H1 (cell line): Measurements from ENCODE around the gene TNIK. TPM values are rescaled to one million over a fixed set of nuclear protein-coding genes. Genes with fewer than 3 reads are reported as not detected.

Source experiments
- CTCF ChIA-PET: fragments of 300-600 bp; sonication (Branson Sonifier 250); formaldehyde crosslinking; loops from one replicate; lab custom pipeline; 2021; ENCODE audit not compliant: partially characterized antibody; lab: Charles Lee
- POLR2A ChIA-PET: fragments of 300-600 bp; sonication (Branson Sonifier 250); formaldehyde crosslinking; loops from one replicate; lab custom pipeline; 2021; ENCODE audit warnings: inconsistent platforms; ENCODE audit not compliant: partially characterized antibody; lab: Charles Lee
- DNase-seq, 2 experiments: peaks; one replicate each; pipeline versions ENCODE4 v3.0.0 to v3.0.0-alpha.2; 2010 to 2022; ENCODE audit warnings: low spot score in 2 of 2, low read depth in 1 of 2, mixed read lengths in 1 of 2
- FAIRE-seq: peaks from 2 replicates; lab custom pipeline; 2011; peaks lifted over from hg19 to GRCh38; lab: Jason Lieb, UNC
- H2AFZ ChIP-seq: 2 replicates; pipeline ENCODE4 v1.8.1; 2012; ENCODE audit warnings: low read length, inconsistent platforms
- H2AK5ac ChIP-seq: 2 replicates; pipeline ENCODE4 v1.6.1; 2013; ENCODE audit warnings: low read depth, low read length
- H2BK120ac ChIP-seq: replicated peaks from 2 replicates; pipeline ENCODE3; 2013; ENCODE audit warnings: low read depth, low read length, inconsistent platforms
- H2BK12ac ChIP-seq: 2 replicates; pipeline ENCODE4 v1.6.1; 2013; ENCODE audit warnings: low read depth, low read length
- H2BK15ac ChIP-seq: 2 replicates; pipeline ENCODE4 v1.6.1; 2013; ENCODE audit warnings: low read length
- H2BK20ac ChIP-seq: 2 replicates; pipeline ENCODE4 v1.6.1; 2013; ENCODE audit warnings: low read length
- H2BK5ac ChIP-seq: 2 replicates; pipeline ENCODE4 v1.6.1; 2013; ENCODE audit warnings: low read depth, low read length
- H3K14ac ChIP-seq: 2 replicates; pipeline ENCODE4 v1.6.1; 2013; ENCODE audit warnings: inconsistent platforms; ENCODE audit not compliant: insufficient read length
- H3K18ac ChIP-seq: 2 replicates; pipeline ENCODE4 v1.6.1; 2013; ENCODE audit warnings: low read length; ENCODE audit errors: extremely low read depth
- H3K23ac ChIP-seq: 2 replicates; pipeline ENCODE4 v1.6.1; 2013; ENCODE audit warnings: inconsistent platforms; ENCODE audit not compliant: insufficient read length
- H3K23me2 ChIP-seq: 2 replicates; pipeline ENCODE4 v1.6.1; 2013; ENCODE audit warnings: low read depth, low read length
- H3K27ac ChIP-seq: 2 replicates; pipeline ENCODE4 v1.6.1; 2011; ENCODE audit warnings: low read depth, low read length, inconsistent platforms
- H3K27me3 ChIP-seq, 4 experiments: replicated peaks in 1 of 4; 1 replicate in 1 of 4; 2 replicates in 3 of 4; pipeline versions ENCODE4 v1.6.1 to v1.8.1; 2011 to 2013; ENCODE audit warnings: low read length in 3 of 4, mild to moderate bottlenecking in 3 of 4, inconsistent platforms in 2 of 4, mixed read lengths in 2 of 4, moderate library complexity in 1 of 4; ENCODE audit not compliant: control insufficient read depth in 3 of 4, insufficient read depth in 3 of 4; ENCODE audit errors: extremely low read depth in 1 of 4
- H3K36me3 ChIP-seq, 4 experiments: 2 replicates each; pipeline versions ENCODE4 v1.6.1 to v1.8.1; 2011 to 2013; ENCODE audit warnings: mild to moderate bottlenecking in 4 of 4, low read length in 3 of 4, moderate library complexity in 2 of 4, control low read depth in 1 of 4, inconsistent platforms in 1 of 4; ENCODE audit not compliant: insufficient read depth in 4 of 4, control insufficient read depth in 2 of 4
- H3K4ac ChIP-seq: replicated peaks from 2 replicates; pipeline ENCODE3; 2013; ENCODE audit warnings: low read length, low read depth, mixed read lengths, inconsistent platforms; ENCODE audit not compliant: insufficient read length
- H3K4me1 ChIP-seq, 4 experiments: replicated peaks in 1 of 4; 1 replicate in 1 of 4; 2 replicates in 3 of 4; pipeline versions ENCODE4 v1.6.1 to v1.8.1; 2011 to 2013; ENCODE audit warnings: low read length in 3 of 4, inconsistent platforms in 2 of 4, mixed read lengths in 1 of 4; ENCODE audit not compliant: insufficient read depth in 4 of 4, control insufficient read depth in 3 of 4
- H3K4me2 ChIP-seq, 2 experiments: 2 replicates each; pipeline versions ENCODE4 v1.6.1 to v1.8.1; 2011 to 2013; ENCODE audit warnings: low read depth in 2 of 2, low read length in 2 of 2, control low read depth in 1 of 2, inconsistent platforms in 1 of 2, mild to moderate bottlenecking in 1 of 2; ENCODE audit not compliant: insufficient read depth in 1 of 2
- H3K4me3 ChIP-seq, 4 experiments: fragments of 200-600, 300-600 bp in 1 of 4; sonication (generic), shearing (Covaris generic), sonication (Bioruptor Twin) in 1 of 4; 2 replicates each; pipeline versions ENCODE4 v1.5.1 to v1.8.1; 2011 to 2016; ENCODE audit warnings: low read length in 4 of 4, low read depth in 3 of 4, control low read depth in 2 of 4, inconsistent platforms in 2 of 4, mild to moderate bottlenecking in 2 of 4, mixed read lengths in 1 of 4, moderate library complexity in 1 of 4; ENCODE audit not compliant: insufficient read depth in 2 of 4; ENCODE audit errors: extremely low read depth in 1 of 4
- H3K56ac ChIP-seq: replicated peaks from 2 replicates; pipeline ENCODE3; 2013; ENCODE audit warnings: low read depth, mild to moderate bottlenecking, mixed read lengths, low read length, inconsistent platforms; ENCODE audit not compliant: insufficient read length
- H3K79me1 ChIP-seq: 2 replicates; pipeline ENCODE4 v1.6.1; 2013; ENCODE audit warnings: low read depth, low read length, control low read depth
- H3K79me2 ChIP-seq, 2 experiments: 2 replicates each; pipeline versions ENCODE4 v1.6.1 to v1.8.1; 2012 to 2013; ENCODE audit warnings: low read length in 2 of 2, mild to moderate bottlenecking in 2 of 2, inconsistent platforms in 1 of 2; ENCODE audit not compliant: insufficient read depth in 2 of 2, control insufficient read depth in 1 of 2
- H3K9ac ChIP-seq, 4 experiments: replicated peaks in 1 of 4; 1 replicate in 1 of 4; 2 replicates in 3 of 4; pipeline versions ENCODE4 v1.6.1 to v1.8.1; 2011 to 2013; ENCODE audit warnings: low read depth in 3 of 4, low read length in 3 of 4, control low read depth in 2 of 4, mild to moderate bottlenecking in 2 of 4, moderate library complexity in 2 of 4, inconsistent platforms in 1 of 4; ENCODE audit errors: extremely low read depth in 1 of 4
- H3K9me3 ChIP-seq, 2 experiments: 2 replicates each; pipeline versions ENCODE4 v1.6.1 to v1.8.1; 2012 to 2013; ENCODE audit warnings: mild to moderate bottlenecking in 2 of 2, moderate library complexity in 2 of 2, control low read depth in 1 of 2, inconsistent platforms in 1 of 2, low read depth in 1 of 2, low read length in 1 of 2, mixed read lengths in 1 of 2; ENCODE audit not compliant: insufficient read depth in 2 of 2
- H4K20me1 ChIP-seq, 2 experiments: replicated peaks in 1 of 2; 2 replicates each; pipeline versions ENCODE3 to v1.8.1; 2011 to 2013; ENCODE audit warnings: inconsistent platforms in 2 of 2, low read length in 2 of 2, mild to moderate bottlenecking in 1 of 2; ENCODE audit not compliant: insufficient read depth in 2 of 2, control insufficient read depth in 1 of 2
- H4K5ac ChIP-seq: 2 replicates; pipeline ENCODE4 v1.6.1; 2013; ENCODE audit warnings: low read length, low read depth, mixed read lengths, inconsistent platforms; ENCODE audit not compliant: insufficient read length
- H4K8ac ChIP-seq: 2 replicates; pipeline ENCODE4 v1.8.0; 2013; ENCODE audit warnings: mild to moderate bottlenecking, moderate library complexity, low read length, inconsistent platforms; ENCODE audit not compliant: insufficient read depth; ENCODE audit errors: extremely low read depth
- H4K91ac ChIP-seq: replicated peaks from 2 replicates; pipeline ENCODE3; 2013; ENCODE audit warnings: low read length, mixed read lengths, inconsistent platforms; ENCODE audit not compliant: insufficient read length
- BACH1 ChIP-seq: IDR thresholded peaks from 2 replicates; pipeline ENCODE4 v1.6.1; 2012; ENCODE audit warnings: low read length, improper control_type of control experiment
- EGR1 ChIP-seq: IDR thresholded peaks from 2 replicates; pipeline ENCODE4 v1.6.1; 2011; ENCODE audit warnings: low read depth, low read length, borderline replicate concordance
- HDAC6 ChIP-seq: IDR thresholded peaks from one replicate; pipeline ENCODE4 v1.7.1; 2012; ENCODE audit warnings: low read depth, mild to moderate bottlenecking, inconsistent platforms, low read length, moderate library complexity
- SUZ12 ChIP-seq: fragments of 200-600 bp; sonication (generic); IDR thresholded peaks from 2 replicates; pipeline ENCODE4 v1.6.1; 2012; ENCODE audit warnings: mild to moderate bottlenecking, inconsistent platforms, low read length, moderate library complexity, mixed read lengths
- TAF7 ChIP-seq: optimal IDR thresholded peaks from 2 replicates; pipeline ENCODE3; 2011; ENCODE audit warnings: low read depth, mild to moderate bottlenecking, inconsistent platforms, low read length, moderate library complexity, borderline replicate concordance
- YY1 ChIP-seq: IDR thresholded peaks from 2 replicates; pipeline ENCODE4 v1.6.1; 2011; ENCODE audit warnings: low read depth, mild to moderate bottlenecking, low read length
- WGBS, 2 experiments: shearing (Covaris generic) in 1 of 2; methylation state at CpG; one replicate each; pipeline versions ENCODE4 v1.1.6 to v1.1.7; 2013 to 2015; ENCODE audit warnings: low lambda C conversion rate in 2 of 2, mixed read lengths in 2 of 2, inconsistent platforms in 1 of 2, low coverage in 1 of 2, missing lambda C conversion rate in 1 of 2; ENCODE audit not compliant: insufficient replicate concordance in 2 of 2, insufficient coverage in 1 of 2, insufficient read length in 1 of 2; ENCODE audit errors: extremely low coverage in 1 of 2, missing lambda C conversion rate in 1 of 2; 5-methylcytosine and 5-hydroxymethylcytosine counted together
- polyA plus RNA-seq, 7 experiments: library from polyadenylated mRNA; depleted of rRNA in 3 of 7; stranded (reverse) in 5 of 7; unstranded in 2 of 7; fragments of >200 nt in 5 of 7; fragments of 200-250 nt in 2 of 7; gene quantifications; 1 replicate in 5 of 7; 2 replicates in 1 of 7; 4 replicates in 1 of 7; pipeline versions ENCODE4 v1.2.1 to v1.2.3, GENCODE V29; 2011 to 2013; ENCODE audit warnings: missing spikeins in 2 of 7, mixed read lengths in 2 of 7
- total RNA-seq: library from RNA; stranded (reverse); fragmentation: NEBNext Ultra II Directional; extraction: Animal tissue kit (Norgen Biotek cat#: 25700); gene quantifications from 2 replicates; pipeline ENCODE4 v1.2.1, GENCODE V29; 2021

TNIK gene
- total and polyA plus RNA-seq, 2 of the 8 experiments (the other 6 are each of a cell fraction or from before 2014, with no cell fraction given) = 7.4 to 42.0 TPM

GRCh38 chr3:171274222-171274621 lies 186.0 kb downstream of the TNIK start:
- H4K8ac ChIP-seq = no peak overlapping the region
- CTCF ChIA-PET = interaction anchor here (1.1 kb wide), 1 partner anchor 78 kb away, joined by 3 read pairs; no protein-coding TSS in a partner anchor
- no peak overlapping the region for H3K4me3 ChIP-seq

More at GRCh38 chr3:171274222-171274621, 186.0 kb downstream of the TNIK start:
- H2BK20ac ChIP-seq = no peak overlapping the region
- no peak overlapping the region for H2BK15ac ChIP-seq
- H3K18ac ChIP-seq = no peak overlapping the region
- H4K20me1 ChIP-seq = no peaks in the 10 kb centered on the region
- no peak overlapping the region for H3K27ac ChIP-seq
- H3K9ac ChIP-seq = no peak overlapping the region
- no peaks in the 10 kb centered on the region for H3K23me2 ChIP-seq
- no peaks in the 10 kb centered on the region for H3K79me1 ChIP-seq
- H2AK5ac ChIP-seq = no peak overlapping the region
- no peak overlapping the region for H4K5ac ChIP-seq
- H2AFZ ChIP-seq = no peak overlapping the region
- H3K23ac ChIP-seq = no peak overlapping the region
- DNase-seq (no peak), FAIRE-seq (no peak)
- H3K9me3 ChIP-seq = no peaks in the 10 kb centered on the region
- no peak overlapping the region for H2BK120ac ChIP-seq
- H4K91ac ChIP-seq = no peak overlapping the region
- H3K4ac ChIP-seq = no peak overlapping the region
- 0 out of 4 replicates have a peak, but pooled peaks cover 0 to 5% of the 10 kb centered on the region in 2 experiments for H3K79me2 ChIP-seq
- H3K4me1 ChIP-seq = peaks cover 0 to 7% (median 5%) of the 10 kb centered on the region in 4 experiments; a peak in 5 of 7 replicates
- no peak overlapping the region for H3K14ac ChIP-seq
- H3K56ac ChIP-seq = no peak overlapping the region
- WGBS, 2 experiments = 89% methylated on average over 1 of the region's 1 CpG; no CpG with 5 or more reads in 1 of the 2 experiments
- H2BK5ac ChIP-seq = no peak overlapping the region
- H3K4me2 ChIP-seq = no peak overlapping the region
- no peaks in the 10 kb centered on the region for H3K27me3 ChIP-seq
- no peak overlapping the region for H2BK12ac ChIP-seq
- POLR2A ChIA-PET = interaction anchor here (1.4 kb wide), 1 partner anchor 11 kb away, joined by 3 read pairs; no protein-coding TSS in a partner anchor
- no peaks in the 10 kb centered on the region for H3K36me3 ChIP-seq
- no peak for TF ChIP-seq EGR1
- TF ChIP-seq HDAC6 = no peak
- TF ChIP-seq BACH1 = no peak
- no peak for TF ChIP-seq TAF7
- TF ChIP-seq YY1 = no peak
- TF ChIP-seq SUZ12 = no peak
